PC-9 (cell line): ENCODE measurements around the gene DNAJC21.
"Not testable (repeated sequence)": the region's sequence is repeated elsewhere in the genome, so short reads cannot be mapped to it uniquely, and the experiment has no call there.

ENCODE experiments used
- EZH2 ChIP-seq: fragments of 200-600 bp; sonication (generic); IDR thresholded peaks from 2 replicates; pipeline ENCODE4 v1.8.0; 2017; ENCODE audit warnings: antibody characterized with exemption, low read depth
- TF ChIP-seq, protein P1 (sequence below): fragments of 200-600 bp; sonication (generic); conservative IDR thresholded peaks from 2 replicates; pipeline ENCODE4 v1.6.1; 2017; ENCODE audit warnings: mixed run types, antibody characterized with exemption, mild to moderate bottlenecking, moderate library complexity

DNA sequence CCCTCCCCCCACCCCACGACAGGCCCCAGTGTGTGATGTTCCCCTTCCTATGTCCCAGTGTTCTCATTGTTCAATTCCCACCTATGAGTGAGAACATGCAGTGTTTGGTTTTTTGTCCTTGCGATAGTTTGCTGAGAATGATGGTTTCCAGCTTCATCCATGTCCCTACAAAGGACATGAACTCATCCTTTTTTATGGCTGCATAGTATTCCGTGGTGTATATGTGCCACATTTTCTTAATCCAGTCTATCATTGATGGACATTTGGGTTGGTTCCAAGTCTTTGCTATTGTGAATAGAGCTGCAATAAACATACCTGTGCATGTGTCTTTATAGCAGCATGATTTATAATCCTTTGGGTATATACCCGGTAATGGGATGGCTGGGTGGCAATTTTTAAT, 42.3 kb downstream of the DNAJC21 start:
- TF ChIP-seq, protein P1, sequence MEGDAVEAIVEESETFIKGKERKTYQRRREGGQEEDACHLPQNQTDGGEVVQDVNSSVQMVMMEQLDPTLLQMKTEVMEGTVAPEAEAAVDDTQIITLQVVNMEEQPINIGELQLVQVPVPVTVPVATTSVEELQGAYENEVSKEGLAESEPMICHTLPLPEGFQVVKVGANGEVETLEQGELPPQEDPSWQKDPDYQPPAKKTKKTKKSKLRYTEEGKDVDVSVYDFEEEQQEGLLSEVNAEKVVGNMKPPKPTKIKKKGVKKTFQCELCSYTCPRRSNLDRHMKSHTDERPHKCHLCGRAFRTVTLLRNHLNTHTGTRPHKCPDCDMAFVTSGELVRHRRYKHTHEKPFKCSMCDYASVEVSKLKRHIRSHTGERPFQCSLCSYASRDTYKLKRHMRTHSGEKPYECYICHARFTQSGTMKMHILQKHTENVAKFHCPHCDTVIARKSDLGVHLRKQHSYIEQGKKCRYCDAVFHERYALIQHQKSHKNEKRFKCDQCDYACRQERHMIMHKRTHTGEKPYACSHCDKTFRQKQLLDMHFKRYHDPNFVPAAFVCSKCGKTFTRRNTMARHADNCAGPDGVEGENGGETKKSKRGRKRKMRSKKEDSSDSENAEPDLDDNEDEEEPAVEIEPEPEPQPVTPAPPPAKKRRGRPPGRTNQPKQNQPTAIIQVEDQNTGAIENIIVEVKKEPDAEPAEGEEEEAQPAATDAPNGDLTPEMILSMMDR, result not testable (repeated sequence)
- not testable (repeated sequence) for TF ChIP-seq EZH2
